ENCODE measurements around the gene PLSCR5. TPM values are rescaled to one million over a fixed set of nuclear protein-coding genes. Genes with fewer than 3 reads are reported as not detected.

The PLSCR5 gene
- total and polyA plus RNA-seq, 2 experiments from 2014 or later, result not detected

DNA sequence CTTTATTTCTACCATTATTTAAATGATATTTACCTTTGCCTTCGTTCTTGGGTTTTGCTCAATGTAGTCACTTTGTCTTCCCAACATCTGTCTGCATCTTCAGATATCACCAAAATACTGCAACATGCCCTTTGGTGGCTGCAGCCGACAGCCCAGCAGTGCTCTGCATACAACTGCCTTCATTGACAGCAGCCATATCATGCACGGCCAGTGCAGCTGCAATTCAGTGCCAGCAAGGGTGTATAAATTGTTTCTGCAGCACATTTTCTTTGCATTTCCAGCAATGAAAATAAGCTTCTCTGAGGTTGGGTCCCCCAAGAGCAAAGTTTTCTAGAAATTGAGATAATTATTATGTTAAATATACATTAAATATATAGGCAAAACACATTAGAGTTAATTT lies 6.0 kb upstream of the PLSCR5 start (continued):
- TF ChIP-seq, protein P1, sequence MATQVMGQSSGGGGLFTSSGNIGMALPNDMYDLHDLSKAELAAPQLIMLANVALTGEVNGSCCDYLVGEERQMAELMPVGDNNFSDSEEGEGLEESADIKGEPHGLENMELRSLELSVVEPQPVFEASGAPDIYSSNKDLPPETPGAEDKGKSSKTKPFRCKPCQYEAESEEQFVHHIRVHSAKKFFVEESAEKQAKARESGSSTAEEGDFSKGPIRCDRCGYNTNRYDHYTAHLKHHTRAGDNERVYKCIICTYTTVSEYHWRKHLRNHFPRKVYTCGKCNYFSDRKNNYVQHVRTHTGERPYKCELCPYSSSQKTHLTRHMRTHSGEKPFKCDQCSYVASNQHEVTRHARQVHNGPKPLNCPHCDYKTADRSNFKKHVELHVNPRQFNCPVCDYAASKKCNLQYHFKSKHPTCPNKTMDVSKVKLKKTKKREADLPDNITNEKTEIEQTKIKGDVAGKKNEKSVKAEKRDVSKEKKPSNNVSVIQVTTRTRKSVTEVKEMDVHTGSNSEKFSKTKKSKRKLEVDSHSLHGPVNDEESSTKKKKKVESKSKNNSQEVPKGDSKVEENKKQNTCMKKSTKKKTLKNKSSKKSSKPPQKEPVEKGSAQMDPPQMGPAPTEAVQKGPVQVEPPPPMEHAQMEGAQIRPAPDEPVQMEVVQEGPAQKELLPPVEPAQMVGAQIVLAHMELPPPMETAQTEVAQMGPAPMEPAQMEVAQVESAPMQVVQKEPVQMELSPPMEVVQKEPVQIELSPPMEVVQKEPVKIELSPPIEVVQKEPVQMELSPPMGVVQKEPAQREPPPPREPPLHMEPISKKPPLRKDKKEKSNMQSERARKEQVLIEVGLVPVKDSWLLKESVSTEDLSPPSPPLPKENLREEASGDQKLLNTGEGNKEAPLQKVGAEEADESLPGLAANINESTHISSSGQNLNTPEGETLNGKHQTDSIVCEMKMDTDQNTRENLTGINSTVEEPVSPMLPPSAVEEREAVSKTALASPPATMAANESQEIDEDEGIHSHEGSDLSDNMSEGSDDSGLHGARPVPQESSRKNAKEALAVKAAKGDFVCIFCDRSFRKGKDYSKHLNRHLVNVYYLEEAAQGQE (IDR thresholded peaks at IDR 0.05; ENCODE audit: unreplicated experiment), result no peak
- TF ChIP-seq JUNB (IDR thresholded peaks at IDR 0.05; ENCODE audit: unreplicated experiment), result no peak
- no peak for TF ChIP-seq EZH2phosphoT487 (IDR thresholded peaks at IDR 0.05; ENCODE audit: unreplicated experiment)
- TF ChIP-seq, protein P2, sequence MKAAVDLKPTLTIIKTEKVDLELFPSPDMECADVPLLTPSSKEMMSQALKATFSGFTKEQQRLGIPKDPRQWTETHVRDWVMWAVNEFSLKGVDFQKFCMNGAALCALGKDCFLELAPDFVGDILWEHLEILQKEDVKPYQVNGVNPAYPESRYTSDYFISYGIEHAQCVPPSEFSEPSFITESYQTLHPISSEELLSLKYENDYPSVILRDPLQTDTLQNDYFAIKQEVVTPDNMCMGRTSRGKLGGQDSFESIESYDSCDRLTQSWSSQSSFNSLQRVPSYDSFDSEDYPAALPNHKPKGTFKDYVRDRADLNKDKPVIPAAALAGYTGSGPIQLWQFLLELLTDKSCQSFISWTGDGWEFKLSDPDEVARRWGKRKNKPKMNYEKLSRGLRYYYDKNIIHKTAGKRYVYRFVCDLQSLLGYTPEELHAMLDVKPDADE (IDR thresholded peaks at IDR 0.05), result no peak

DNA sequence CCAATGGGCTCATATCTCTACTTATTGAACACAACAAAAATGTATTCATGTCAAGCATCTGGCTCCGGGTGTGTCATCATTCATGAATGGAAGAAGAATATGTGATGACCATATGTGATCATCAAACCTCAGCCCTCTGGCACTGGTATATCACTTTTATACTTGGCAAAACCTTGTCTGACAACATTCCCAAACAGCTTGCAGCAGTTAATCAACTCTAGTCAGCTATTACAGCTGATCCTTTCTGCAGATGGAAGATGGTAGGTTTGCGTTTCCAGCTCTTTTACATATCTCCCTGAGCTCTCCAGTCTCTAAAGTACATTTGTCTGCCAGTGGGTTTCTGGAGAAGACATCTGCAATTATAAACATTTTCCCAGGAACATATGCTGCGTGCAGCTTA lies 6.6 kb downstream of the PLSCR5 start:
- no peaks in the 10 kb centered on the region for H3K9me2 ChIP-seq (ENCODE audit: insufficient read depth)
- ATAC-seq, result no peak
- H3K4me3 Mint-ChIP-seq, result no peak overlapping the region
- TF ChIP-seq ZNF114 (CRISPR knock-in tag; IDR thresholded peaks at IDR 0.05) (no peak), POLR2AphosphoS5 (IDR thresholded peaks at IDR 0.05; ENCODE audit: low read depth) (no peak), STAT1 (IDR thresholded peaks at IDR 0.05; ENCODE audit: unreplicated experiment) (no peak), NANOG (IDR thresholded peaks at IDR 0.05; ENCODE audit: borderline replicate concordance) (no peak), EZH2phosphoT487 (IDR thresholded peaks at IDR 0.05; ENCODE audit: unreplicated experiment) (no peak)
- TF ChIP-seq, protein P1 (IDR thresholded peaks at IDR 0.05; ENCODE audit: unreplicated experiment), result no peak
- TF ChIP-seq, protein P3, sequence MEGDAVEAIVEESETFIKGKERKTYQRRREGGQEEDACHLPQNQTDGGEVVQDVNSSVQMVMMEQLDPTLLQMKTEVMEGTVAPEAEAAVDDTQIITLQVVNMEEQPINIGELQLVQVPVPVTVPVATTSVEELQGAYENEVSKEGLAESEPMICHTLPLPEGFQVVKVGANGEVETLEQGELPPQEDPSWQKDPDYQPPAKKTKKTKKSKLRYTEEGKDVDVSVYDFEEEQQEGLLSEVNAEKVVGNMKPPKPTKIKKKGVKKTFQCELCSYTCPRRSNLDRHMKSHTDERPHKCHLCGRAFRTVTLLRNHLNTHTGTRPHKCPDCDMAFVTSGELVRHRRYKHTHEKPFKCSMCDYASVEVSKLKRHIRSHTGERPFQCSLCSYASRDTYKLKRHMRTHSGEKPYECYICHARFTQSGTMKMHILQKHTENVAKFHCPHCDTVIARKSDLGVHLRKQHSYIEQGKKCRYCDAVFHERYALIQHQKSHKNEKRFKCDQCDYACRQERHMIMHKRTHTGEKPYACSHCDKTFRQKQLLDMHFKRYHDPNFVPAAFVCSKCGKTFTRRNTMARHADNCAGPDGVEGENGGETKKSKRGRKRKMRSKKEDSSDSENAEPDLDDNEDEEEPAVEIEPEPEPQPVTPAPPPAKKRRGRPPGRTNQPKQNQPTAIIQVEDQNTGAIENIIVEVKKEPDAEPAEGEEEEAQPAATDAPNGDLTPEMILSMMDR (conservative IDR thresholded peaks at IDR 0.05; ENCODE audit: low read depth in 2 of 2), result no peak
- TF ChIP-seq, protein P2 (IDR thresholded peaks at IDR 0.05), result no peak

More for the DNA sequence above, 6.6 kb downstream of the PLSCR5 start:
- no peak overlapping the region for H3K4me3 ChIP-seq
- H3K9me3 Mint-ChIP-seq, result no peaks in the 10 kb centered on the region
- no peak overlapping the region for H3K4me2 ChIP-seq
- H3K36me3 Mint-ChIP-seq (ENCODE audit: low read depth), result no peaks in the 10 kb centered on the region
- H3K4me1 ChIP-seq (ENCODE audit: insufficient read depth), result 0 out of 2 replicates have a peak, but pooled peaks cover 3% of the 10 kb centered on the region
- no peaks in the 10 kb centered on the region for H3K4me1 Mint-ChIP-seq
- H3F3A ChIP-seq (replicated peaks; ENCODE audit: low read depth), result no peaks in the 10 kb centered on the region
- no peaks in the 10 kb centered on the region for H3K79me2 ChIP-seq (replicated peaks; ENCODE audit: insufficient read depth)
- DNase-seq (ENCODE audit: low spot score), result no peak
- no peaks in the 10 kb centered on the region for H3K27me3 ChIP-seq (ENCODE audit: insufficient read depth)
- no peaks in the 10 kb centered on the region for H3K27me3 Mint-ChIP-seq (ENCODE audit: insufficient read depth, low read depth, poor library complexity)
- no peak overlapping the region for H3K27ac ChIP-seq (ENCODE audit: low read depth)
- peak overlapping the region; percentile 39; the same call in 1 of the 2 replicates for H2AFZ ChIP-seq
- H3K36me3 ChIP-seq (ENCODE audit: insufficient read depth), result no peaks in the 10 kb centered on the region
- no peaks in the 10 kb centered on the region for H4K20me1 ChIP-seq (replicated peaks; ENCODE audit: insufficient read depth)
- H3K27ac Mint-ChIP-seq, result no peak overlapping the region

Measured in GM23338 (cell line).